K562 (cell line): ENCODE measurements around the gene ZFYVE19. TPM values are rescaled to one million over a fixed set of nuclear protein-coding genes. Genes with fewer than 3 reads are reported as not detected.

Experiments
- ATF4 ChIP-seq: fragments of 450-650 bp; formaldehyde crosslinking; IDR thresholded peaks from 2 replicates; pipeline ENCODE4 v1.4.0; 2022; ENCODE audit warnings: mild to moderate bottlenecking, moderate library complexity
- CHD1 ChIP-seq: fragments of 200-600 bp; sonication (generic); IDR thresholded peaks from one replicate; pipeline ENCODE4 v1.6.1; 2012; ENCODE audit warnings: mild to moderate bottlenecking, moderate library complexity, low read length, inconsistent platforms
- DPF2 ChIP-seq: fragments of 450-650 bp; IDR thresholded peaks from 2 replicates; pipeline ENCODE4 v1.6.1; 2016
- E2F3 ChIP-seq: fragments of 250-450 bp; sonication (Bioruptor Pico); IDR thresholded peaks from 2 replicates; pipeline ENCODE4 v1.4.0; 2020; ENCODE audit warnings: mild to moderate bottlenecking
- GABPA ChIP-seq: fragments of 200-800 bp; sonication (Bioruptor generic); conservative IDR thresholded peaks from 2 replicates; pipeline ENCODE4 v1.6.1; 2016; ENCODE audit warnings: low read depth, missing genetic modification characterization, missing compliant biosample characterization
- HIVEP1 ChIP-seq: fragments of 250-450 bp; sonication (Bioruptor Pico); IDR thresholded peaks from 2 replicates; pipeline ENCODE4 v1.4.0; 2020; ENCODE audit warnings: mild to moderate bottlenecking
- IFI16 ChIP-seq: fragments of 250-450 bp; sonication (Bioruptor Pico); IDR thresholded peaks from 2 replicates; pipeline ENCODE4 v2.1.2; 2022; ENCODE audit warnings: mild to moderate bottlenecking, inconsistent platforms
- KDM4B ChIP-seq, 2 experiments: fragments of 450-650 bp in 1 of 2; sonication (generic) in 1 of 2; IDR thresholded peaks; 2 replicates each; pipeline ENCODE4 v1.6.1; 2016 to 2017; ENCODE audit warnings: borderline replicate concordance in 2 of 2, antibody characterized with exemption in 1 of 2, low read depth in 1 of 2, mild to moderate bottlenecking in 1 of 2
- KDM5B ChIP-seq: fragments of 200-600 bp; sonication (generic); IDR thresholded peaks from 2 replicates; pipeline ENCODE4 v1.6.1; 2012; ENCODE audit warnings: low read depth, mild to moderate bottlenecking, moderate library complexity, low read length, control low read depth, inconsistent platforms; ENCODE audit not compliant: insufficient replicate concordance
- MEIS2 ChIP-seq: fragments of 450-650 bp; IDR thresholded peaks from 2 replicates; pipeline ENCODE4 v1.6.1; 2014; ENCODE audit warnings: mild to moderate bottlenecking; ENCODE audit not compliant: partially characterized antibody
- RBFOX2 ChIP-seq: fragments of 200-400 bp; formaldehyde crosslinking; IDR thresholded peaks from 2 replicates; pipeline ENCODE4 v1.6.1; 2017; ENCODE audit warnings: low read depth, mild to moderate bottlenecking, low read length, moderate library complexity
- RHOXF2B ChIP-seq: fragments of 250-450 bp; sonication (Bioruptor Pico); conservative IDR thresholded peaks from 2 replicates; pipeline ENCODE4 v1.5.1; 2021
- SREBF1 ChIP-seq: fragments of 150-350 bp; IDR thresholded peaks from 2 replicates; pipeline ENCODE4 v1.6.1; 2014; ENCODE audit warnings: antibody characterized with exemption, low read depth, low read length, borderline replicate concordance
- ZMIZ1 ChIP-seq, 2 experiments: fragments of 150-350 bp in 1 of 2; IDR thresholded peaks; 2 replicates each; pipeline ENCODE4 v1.6.1; 2012 to 2016; ENCODE audit warnings: low read depth in 2 of 2, low read length in 2 of 2, mild to moderate bottlenecking in 1 of 2, moderate library complexity in 1 of 2
- ZNF408 ChIP-seq: fragments of 250-450 bp; sonication (Bioruptor Pico); IDR thresholded peaks from 2 replicates; pipeline ENCODE4 v1.4.0; 2020; ENCODE audit warnings: low read depth, mild to moderate bottlenecking, moderate library complexity
- polyA plus RNA-seq, 8 experiments: library from polyadenylated mRNA; depleted of rRNA in 4 of 8; stranded (reverse) in 5 of 8; unstranded in 3 of 8; fragments of >200 nt; fragmentation: Nextera tagmentation in 2 of 8; fragmentation: Illumina TruSeq in 1 of 8; extraction: Ambion mirVana in 2 of 8; extraction: Trizol in 1 of 8; gene quantifications; 2 replicates each; pipeline versions ENCODE4 v1.2.1 to v1.2.3, GENCODE V29; 2011 to 2014; ENCODE audit warnings: inconsistent platforms in 1 of 8, missing spikeins in 1 of 8
- total RNA-seq, 7 experiments: library from RNA; depleted of rRNA in 6 of 7; stranded (reverse); fragments of >200 nt in 6 of 7; fragmentation: Illumina TruSeq in 2 of 7; extraction: Trizol in 2 of 7; gene quantifications; 2 replicates each; pipeline versions ENCODE4 v1.2.1 to v1.2.3, GENCODE V29; 2011 to 2021; ENCODE audit warnings: low replicate concordance in 1 of 7
- TF ChIP-seq, protein P1 (sequence below), 3 experiments: fragments of 200-800 bp in 1 of 3; sonication (Bioruptor generic) in 1 of 3; sonication (generic) in 1 of 3; formaldehyde crosslinking in 1 of 3; IDR thresholded peaks; 2 replicates each; pipeline versions ENCODE4 v1.6.1 to v1.8.0; 2016 to 2022; ENCODE audit warnings: mild to moderate bottlenecking in 2 of 3, missing compliant biosample characterization in 2 of 3, missing genetic modification characterization in 2 of 3, missing genetic modification reagents in 1 of 3
- TF ChIP-seq, protein P2 (sequence below): fragments of 250-450 bp; sonication (Bioruptor Pico); IDR thresholded peaks from 2 replicates; pipeline ENCODE4 v1.5.0; 2021; ENCODE audit warnings: mild to moderate bottlenecking, borderline replicate concordance

Gene ZFYVE19
- total and polyA plus RNA-seq, 9 of the 15 experiments (the other 6 are each of a cell fraction or from before 2014, with no cell fraction given), result 1.5 to 36.8 (median 19.9) TPM

GRCh38 chr15:40807028-40807887 is at the start of gene ZFYVE19, which contains the start of gene DNAJC17 (continued):
- TF ChIP-seq, protein P1, sequence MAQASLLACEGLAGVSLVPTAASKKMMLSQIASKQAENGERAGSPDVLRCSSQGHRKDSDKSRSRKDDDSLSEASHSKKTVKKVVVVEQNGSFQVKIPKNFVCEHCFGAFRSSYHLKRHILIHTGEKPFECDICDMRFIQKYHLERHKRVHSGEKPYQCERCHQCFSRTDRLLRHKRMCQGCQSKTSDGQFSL (CRISPR knock-in tag; IDR thresholded peaks at IDR 0.05), result no peak
- TF ChIP-seq, protein P1 (tag; IDR thresholded peaks at IDR 0.05), result no peak
- 0 out of 2 replicates have a peak, but pooled peaks have one; percentile 19 for TF ChIP-seq ATF4 (CRISPR knock-in tag)
- peak; percentile 69 for TF ChIP-seq GABPA (tag)
- TF ChIP-seq KDM5B, result peak; percentile 75
- TF ChIP-seq SREBF1, result peak; percentile 13; the same call in 1 of the 2 replicates
- peak; percentile 66 for TF ChIP-seq MEIS2
- TF ChIP-seq KDM4B (IDR thresholded peaks at IDR 0.05; ENCODE audit: borderline replicate concordance in 2 of 2, low read depth in 1 of 2), result peak in 1 of 2 experiments; percentile 71; a peak in 1 of 4 replicates
- TF ChIP-seq ZNF408 (CRISPR knock-in tag), result no peak
- TF ChIP-seq ZMIZ1 (IDR thresholded peaks at IDR 0.05; ENCODE audit: low read depth in 2 of 2, low read length in 2 of 2), result 0 out of 4 replicates have a peak, but pooled peaks of 1 of the 2 experiments have one; percentile 19
- TF ChIP-seq RBFOX2, result peak; percentile 86
- TF ChIP-seq, protein P2, sequence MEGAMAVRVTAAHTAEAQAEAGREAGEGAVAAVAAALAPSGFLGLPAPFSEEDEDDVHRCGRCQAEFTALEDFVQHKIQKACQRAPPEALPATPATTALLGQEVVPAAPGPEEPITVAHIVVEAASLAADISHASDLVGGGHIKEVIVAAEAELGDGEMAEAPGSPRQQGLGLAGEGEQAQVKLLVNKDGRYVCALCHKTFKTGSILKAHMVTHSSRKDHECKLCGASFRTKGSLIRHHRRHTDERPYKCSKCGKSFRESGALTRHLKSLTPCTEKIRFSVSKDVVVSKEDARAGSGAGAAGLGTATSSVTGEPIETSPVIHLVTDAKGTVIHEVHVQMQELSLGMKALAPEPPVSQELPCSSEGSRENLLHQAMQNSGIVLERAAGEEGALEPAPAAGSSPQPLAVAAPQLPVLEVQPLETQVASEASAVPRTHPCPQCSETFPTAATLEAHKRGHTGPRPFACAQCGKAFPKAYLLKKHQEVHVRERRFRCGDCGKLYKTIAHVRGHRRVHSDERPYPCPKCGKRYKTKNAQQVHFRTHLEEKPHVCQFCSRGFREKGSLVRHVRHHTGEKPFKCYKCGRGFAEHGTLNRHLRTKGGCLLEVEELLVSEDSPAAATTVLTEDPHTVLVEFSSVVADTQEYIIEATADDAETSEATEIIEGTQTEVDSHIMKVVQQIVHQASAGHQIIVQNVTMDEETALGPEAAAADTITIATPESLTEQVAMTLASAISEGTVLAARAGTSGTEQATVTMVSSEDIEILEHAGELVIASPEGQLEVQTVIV, result peak; percentile 83; the same call in 1 of the 2 replicates
- peak; percentile 58 for TF ChIP-seq CHD1
- peak; percentile 24; the same call in 1 of the 2 replicates for TF ChIP-seq DPF2
- TF ChIP-seq HIVEP1 (CRISPR knock-in tag), result 0 out of 2 replicates have a peak, but pooled peaks have one; percentile 65
- no peak for TF ChIP-seq IFI16 (CRISPR knock-in tag)
- no peak for TF ChIP-seq RHOXF2B
- peak; percentile 80 for TF ChIP-seq E2F3 (CRISPR knock-in tag)
